Measurements from ENCODE around the gene SPATA2L.

GRCh38 chr16:89691986-89692569 is 9.4 kb downstream of the SPATA2L start:
- TF ChIP-seq E2F4 (IDR thresholded peaks at IDR 0.05; ENCODE audit: low read depth, low read length): no peak
- TF ChIP-seq CTCF (IDR thresholded peaks at IDR 0.05 in 2 of 3, conservative IDR thresholded peaks at IDR 0.05 in 1 of 3; ENCODE audit: control insufficient read depth in 2 of 3, extremely low read depth in 1 of 3, insufficient read depth in 1 of 3, low read depth in 3 of 3, low read length in 3 of 3): no peak
- no peak for TF ChIP-seq PAX5 (IDR thresholded peaks at IDR 0.05; ENCODE audit: borderline replicate concordance, low read depth, low read length)
- no peak for TF ChIP-seq ESRRA (IDR thresholded peaks at IDR 0.05; ENCODE audit: low read length)
- TF ChIP-seq EZH2 (IDR thresholded peaks at IDR 0.05; ENCODE audit: borderline replicate concordance, control insufficient read depth, low read depth, low read length): no peak
- TF ChIP-seq POLR2AphosphoS5 (IDR thresholded peaks at IDR 0.05; ENCODE audit: low read length): no peak
- no peak; the same call in 1 of the 2 replicates for TF ChIP-seq POLR2A (IDR thresholded peaks at IDR 0.05; ENCODE audit: low read depth, low read length)
- TF ChIP-seq ZBTB40 (IDR thresholded peaks at IDR 0.05; ENCODE audit: borderline replicate concordance): no peak
- no peak for TF ChIP-seq NFIC (IDR thresholded peaks at IDR 0.05; ENCODE audit: low read depth, low read length)
- no peak for TF ChIP-seq MAX (IDR thresholded peaks at IDR 0.05; ENCODE audit: low read depth, low read length)
- no peak for TF ChIP-seq NFYB (IDR thresholded peaks at IDR 0.05; ENCODE audit: insufficient read depth, low read depth, low read length)
- no peak for TF ChIP-seq USF1 (IDR thresholded peaks at IDR 0.05; ENCODE audit: borderline replicate concordance, extremely low read length, insufficient read depth, low read depth, low read length)
